Common myeloid progenitor, CD34-positive (primary cell): ENCODE measurements around the gene SV2B.
A peak's percentile ranks its signal among the peaks of the same experiment; 100 is the strongest.

Source experiments
- CTCF ChIA-PET: fragments of 350-600 bp; sonication (Branson Sonifier 250); formaldehyde crosslinking; loops from one replicate; lab custom pipeline; 2021; ENCODE audit warnings: antibody characterized with exemption; lab: Charles Lee
- POLR2A ChIA-PET: fragments of 350-600 bp; sonication (Branson Sonifier 250); formaldehyde crosslinking; loops from one replicate; lab custom pipeline; 2021; ENCODE audit warnings: antibody characterized with exemption; lab: Charles Lee
- DNase-seq, 3 donors: peaks; one replicate each; pipeline versions ENCODE4 v3.0.0 to v3.0.0-alpha.2; 2013
- H3K27ac ChIP-seq, 2 experiments: 1 replicate in 1 of 2; 2 replicates in 1 of 2; pipeline ENCODE4 v1.7.0; 2013; ENCODE audit warnings: inconsistent platforms in 2 of 2, low read length in 2 of 2, mild to moderate bottlenecking in 2 of 2, low read depth in 1 of 2, moderate library complexity in 1 of 2; ENCODE audit not compliant: severe bottlenecking in 2 of 2, insufficient read depth in 1 of 2, poor library complexity in 1 of 2
- H3K27me3 ChIP-seq, 5 experiments: replicated peaks in 2 of 5; 1 replicate in 3 of 5; 2 replicates in 2 of 5; pipeline versions ENCODE4 v1.6.1 to v1.7.0; 2013; ENCODE audit warnings: low read length in 4 of 5, mild to moderate bottlenecking in 2 of 5, moderate library complexity in 2 of 5, inconsistent platforms in 1 of 5; ENCODE audit not compliant: insufficient read depth in 5 of 5, control insufficient read depth in 4 of 5
- H3K36me3 ChIP-seq, 4 experiments: 1 replicate in 2 of 4; 2 replicates in 2 of 4; pipeline versions ENCODE4 v1.6.1 to v1.7.0; 2013; ENCODE audit warnings: low read length in 3 of 4, control low read depth in 1 of 4, mild to moderate bottlenecking in 1 of 4; ENCODE audit not compliant: control insufficient read depth in 4 of 4, insufficient read depth in 4 of 4
- H3K4me1 ChIP-seq, 4 experiments: 1 replicate in 3 of 4; 2 replicates in 1 of 4; pipeline versions ENCODE4 v1.6.1 to v1.7.1; 2013; ENCODE audit warnings: low read length in 3 of 4, mild to moderate bottlenecking in 3 of 4, control low read depth in 1 of 4, inconsistent platforms in 1 of 4, moderate library complexity in 1 of 4; ENCODE audit not compliant: control insufficient read depth in 4 of 4, insufficient read depth in 4 of 4; ENCODE audit errors: control extremely low read depth in 1 of 4
- H3K4me3 ChIP-seq, 7 experiments: 1 replicate in 4 of 7; 2 replicates in 3 of 7; pipeline versions ENCODE4 v1.5.1 to v1.7.0; 2013; ENCODE audit warnings: mild to moderate bottlenecking in 7 of 7, low read length in 6 of 7, moderate library complexity in 6 of 7, inconsistent platforms in 2 of 7, low read depth in 2 of 7, control low read depth in 1 of 7; ENCODE audit not compliant: insufficient read depth in 4 of 7, control insufficient read depth in 1 of 7; ENCODE audit errors: extremely low read depth in 1 of 7
- H3K9me3 ChIP-seq, 5 experiments: 1 replicate in 4 of 5; 2 replicates in 1 of 5; pipeline versions ENCODE4 v1.6.1 to v1.7.1; 2013; ENCODE audit warnings: low read length in 4 of 5, mild to moderate bottlenecking in 2 of 5, inconsistent platforms in 1 of 5, low read depth in 1 of 5, moderate library complexity in 1 of 5; ENCODE audit not compliant: control insufficient read depth in 4 of 5, insufficient read depth in 2 of 5; ENCODE audit errors: control extremely low read depth in 1 of 5
- WGBS: methylation state at CpG from one replicate; pipeline ENCODE4 v1.1.5; 2013; ENCODE audit not compliant: insufficient coverage; 5-methylcytosine and 5-hydroxymethylcytosine counted together

SV2B gene

DNA sequence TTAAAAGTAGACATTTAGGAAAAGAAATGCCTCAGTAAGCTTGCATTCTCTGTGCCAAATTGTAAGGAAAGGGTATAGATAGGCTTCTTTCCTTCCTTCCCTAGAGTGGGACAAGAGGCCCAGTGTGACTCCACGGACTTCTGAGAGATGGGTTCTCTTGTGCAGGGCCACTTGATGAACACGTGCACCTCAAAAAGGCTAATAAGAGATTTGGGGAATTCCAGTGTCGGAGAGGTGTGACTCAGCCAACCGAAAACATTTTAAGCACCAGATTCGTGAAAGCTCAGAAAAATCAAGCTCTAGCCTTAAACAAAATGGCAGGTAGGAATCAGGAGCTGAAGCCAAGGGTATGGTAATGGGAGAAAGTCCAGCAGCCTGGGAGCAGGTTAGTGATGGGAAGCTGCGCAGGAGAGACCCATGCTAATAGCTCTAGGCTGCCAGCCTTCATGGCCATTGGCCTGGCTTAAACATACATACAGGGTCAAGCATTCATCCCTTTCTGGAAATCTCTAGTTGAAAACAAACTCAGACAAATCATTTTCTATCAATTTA, 56.2 kb downstream of the SV2B start:
- 100% methylated on average over 5 of the region's 6 CpGs for WGBS
- CTCF ChIA-PET = interaction anchor here (1.8 kb wide), 1 partner anchor 11 kb away, joined by 5 read pairs; no protein-coding TSS in a partner anchor
- POLR2A ChIA-PET = no interaction called here

GRCh38 chr15:91158415-91159394, 58.6 kb downstream of the SV2B start:
- no peak for DNase-seq
- no peaks in the 10 kb centered on the region for H3K36me3 ChIP-seq
- H3K9me3 ChIP-seq = peaks cover 0 to 3% (median 0%) of the 10 kb centered on the region in 5 experiments
- H3K4me1 ChIP-seq = no peaks in the 10 kb centered on the region
- no peak overlapping the region for H3K4me3 ChIP-seq
- H3K27me3 ChIP-seq = peaks cover 3 to 15% (median 7%) of the 10 kb centered on the region in 5 experiments
- POLR2A ChIA-PET = no interaction called here
- CTCF ChIA-PET = interaction anchor here (0.7 to 1.3 kb wide), 3 partner anchors 8 to 623 kb away, joined by 3 read pairs; partner anchors contain the start of gene SV2B
- H3K27ac ChIP-seq = no peak overlapping the region
- 98% methylated on average over 6 of the region's 7 CpGs for WGBS

More for the DNA sequence above, 56.2 kb downstream of the SV2B start:
- no peak overlapping the region for H3K27ac ChIP-seq
- H3K9me3 ChIP-seq = no peaks in the 10 kb centered on the region
- no peaks in the 10 kb centered on the region for H3K4me1 ChIP-seq
- no peak overlapping the region for H3K4me3 ChIP-seq
- no peak for DNase-seq
- H3K27me3 ChIP-seq = peaks cover 3 to 28% (median 7%) of the 10 kb centered on the region in 5 experiments
- H3K36me3 ChIP-seq = no peaks in the 10 kb centered on the region

DNA sequence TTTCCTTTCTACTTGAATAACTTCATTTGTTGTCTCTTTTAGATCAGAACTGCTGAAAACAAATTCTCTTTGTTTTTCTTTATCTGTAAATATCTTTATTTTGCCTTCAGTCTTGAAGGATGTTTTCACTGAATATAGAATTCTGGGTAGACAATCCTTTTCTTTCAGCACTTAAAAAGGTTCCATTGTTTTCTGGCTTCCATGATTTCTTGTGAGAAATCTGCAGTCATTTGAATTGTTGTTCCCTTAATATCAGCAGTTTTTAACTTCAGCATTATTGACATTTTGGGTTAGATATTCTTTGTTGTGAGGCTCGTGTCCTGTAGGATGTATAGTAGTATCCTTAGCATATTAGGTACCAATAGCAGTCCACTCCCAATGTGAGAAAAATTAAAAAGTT, 65.8 kb downstream of the SV2B start:
- Histone ChIP-seq H3K36me3 (no peaks in the 10 kb centered on the region), H3K9me3 (peaks cover 4 to 33% (median 8%) of the 10 kb centered on the region in 5 experiments), H3K4me1 (no peaks in the 10 kb centered on the region), H3K27ac (no peak overlapping the region), H3K27me3 (peaks cover 0 to 4% (median 2%) of the 10 kb centered on the region in 5 experiments), H3K4me3 (no peak overlapping the region)
- ChIA-PET POLR2A (no interaction called here), CTCF (no interaction called here)
- DNase-seq = peak in 2 of 3 donors; percentile 19 to 26
- WGBS = no CpG with 5 or more reads among the region's 1 CpG

- H3K27ac ChIP-seq = no peak overlapping the region
- H3K27me3 ChIP-seq = peaks cover 0 to 10% (median 3%) of the 10 kb centered on the region in 5 experiments
- no peak for DNase-seq
- no peak overlapping the region for H3K4me3 ChIP-seq
- no peaks in the 10 kb centered on the region for H3K36me3 ChIP-seq
- peaks cover 4 to 30% (median 8%) of the 10 kb centered on the region in 5 experiments for H3K9me3 ChIP-seq
- no peaks in the 10 kb centered on the region for H3K4me1 ChIP-seq
- ChIA-PET POLR2A (interaction anchor here (0.7 kb wide), 1 partner anchor 104 kb away, joined by 3 read pairs; no protein-coding TSS in a partner anchor), CTCF (no interaction called here)
Observed at GRCh38 chr15:91168457-91168856, 68.4 kb downstream of the SV2B start.

DNA sequence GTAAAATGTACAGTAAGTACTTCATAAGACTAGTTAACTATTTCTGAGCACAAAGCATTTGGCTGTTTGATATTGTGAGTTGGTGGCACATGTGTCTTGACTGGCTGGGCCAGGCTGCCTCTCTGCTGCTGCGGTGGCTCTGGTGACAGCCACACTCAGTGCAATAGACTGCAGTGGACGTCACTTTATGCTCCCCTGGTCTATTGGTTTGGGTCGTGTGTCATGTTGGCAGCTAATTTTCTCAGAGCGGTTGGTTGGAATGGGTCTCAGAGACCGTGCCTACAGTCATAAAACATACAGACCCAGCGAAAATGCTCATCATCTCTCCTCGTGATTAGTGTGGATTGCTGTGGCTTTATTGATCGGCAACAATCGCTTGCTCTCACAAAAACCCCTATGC, 71.3 kb downstream of the SV2B start:
- Histone ChIP-seq H3K9me3 (peaks cover 0 to 15% (median 4%) of the 10 kb centered on the region in 5 experiments), H3K4me3 (no peak overlapping the region), H3K4me1 (no peaks in the 10 kb centered on the region), H3K36me3 (no peaks in the 10 kb centered on the region), H3K27me3 (peaks cover 0 to 16% (median 3%) of the 10 kb centered on the region in 5 experiments), H3K27ac (no peak overlapping the region)
- 81% methylated on average over 7 of the region's 9 CpGs for WGBS
- DNase-seq = no peak
- ChIA-PET POLR2A (no interaction called here), CTCF (no interaction called here)

DNA sequence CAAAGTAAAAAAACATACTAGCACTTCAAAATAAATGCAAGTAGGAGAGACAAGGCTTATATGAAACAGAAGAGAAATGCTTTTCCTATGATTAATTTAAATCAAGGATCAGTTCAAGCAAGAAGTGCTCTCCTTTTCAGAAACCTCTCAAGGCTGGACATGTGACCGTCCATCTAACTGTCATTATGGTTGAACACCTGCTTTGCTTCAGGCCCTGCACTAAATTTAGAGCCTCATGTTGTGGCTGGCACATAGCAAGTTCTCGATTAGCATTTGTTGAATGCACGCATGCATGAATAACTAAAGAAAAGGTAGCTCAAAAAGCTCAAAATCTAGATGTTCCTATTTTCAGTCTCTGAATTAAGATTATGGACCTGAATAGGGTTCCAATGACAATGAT, 82.0 kb downstream of the SV2B start:
- 100% methylated on average over 3 of the region's 3 CpGs for WGBS
- no peaks in the 10 kb centered on the region for H3K9me3 ChIP-seq
- no peak for DNase-seq
- no peaks in the 10 kb centered on the region for H3K36me3 ChIP-seq
- no peak overlapping the region for H3K4me3 ChIP-seq
- POLR2A ChIA-PET = no interaction called here
- CTCF ChIA-PET = interaction anchor here (0.8 kb wide), 1 partner anchor 42 kb away, joined by 3 read pairs; no protein-coding TSS in a partner anchor
- peaks cover 0 to 15% (median 11%) of the 10 kb centered on the region in 5 experiments for H3K27me3 ChIP-seq
- no peak overlapping the region for H3K27ac ChIP-seq
- H3K4me1 ChIP-seq = no peaks in the 10 kb centered on the region

DNA sequence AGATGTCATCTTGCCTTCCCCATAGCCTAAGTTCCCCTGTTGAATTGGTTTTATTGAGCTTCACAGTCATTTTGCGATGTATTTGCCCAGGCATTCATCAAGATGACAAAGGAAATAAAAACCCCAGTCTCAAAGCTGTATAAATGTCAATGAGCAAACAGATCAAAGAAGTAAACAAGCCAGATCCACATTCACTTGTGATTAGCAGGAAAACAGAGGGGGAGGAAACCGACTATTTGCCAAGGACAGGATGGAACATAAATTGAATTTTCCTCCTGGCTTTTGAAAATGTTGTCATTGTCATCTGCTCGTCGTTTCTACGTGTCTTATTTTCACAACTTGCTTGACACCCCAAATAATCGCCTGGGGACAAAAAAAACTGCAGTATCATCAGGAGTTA, 83.5 kb downstream of the SV2B start:
- CTCF ChIA-PET = no interaction called here

More for the DNA sequence above, 83.5 kb downstream of the SV2B start:
- POLR2A ChIA-PET = no interaction called here
- Histone ChIP-seq H3K27ac (no peak overlapping the region), H3K27me3 (peaks cover 0 to 15% (median 11%) of the 10 kb centered on the region in 5 experiments), H3K4me1 (no peaks in the 10 kb centered on the region), H3K9me3 (no peaks in the 10 kb centered on the region), H3K4me3 (no peak overlapping the region), H3K36me3 (no peaks in the 10 kb centered on the region)
- WGBS = 32% methylated on average over 5 of the region's 6 CpGs
- DNase-seq = no peak
